HuH-7 (cell line): ENCODE results near the gene PRKAG1.

ENCODE experiments used
- DNase-seq: peaks from one replicate; pipeline ENCODE4 v3.0.0; 2011; ENCODE audit warnings: low spot score

PRKAG1 gene

GRCh38 chr12:49031573-49032161, 13.1 kb upstream of the PRKAG1 start:
- no peak for DNase-seq

GRCh38 chr12:49030714-49031572, 12.4 kb upstream of the PRKAG1 start:
- no peak for DNase-seq

- no peak for DNase-seq
Measured at GRCh38 chr12:49030119-49030518, 11.5 kb upstream of the PRKAG1 start.

- DNase-seq = no peak
Measured at GRCh38 chr12:49028666-49029275, 10.2 kb upstream of the PRKAG1 start.

GRCh38 chr12:49027846-49028555, 9.4 kb upstream of the PRKAG1 start:
- no peak for DNase-seq

- DNase-seq = no peak
Measured at GRCh38 chr12:49026678-49027480, 8.3 kb upstream of the PRKAG1 start.

- DNase-seq = no peak
Measured at GRCh38 chr12:49026101-49026500, 7.5 kb upstream of the PRKAG1 start.

- no peak for DNase-seq
Measured at GRCh38 chr12:49025463-49025862, 6.9 kb upstream of the PRKAG1 start.

GRCh38 chr12:49024543-49024942, 6.0 kb upstream of the PRKAG1 start:
- no peak for DNase-seq

GRCh38 chr12:49023812-49024211, 5.2 kb upstream of the PRKAG1 start:
- DNase-seq = no peak

GRCh38 chr12:49022558-49023178, 4.1 kb upstream of the PRKAG1 start:
- no peak for DNase-seq

GRCh38 chr12:49021292-49021915, 2.8 kb upstream of the PRKAG1 start:
- no peak for DNase-seq

- DNase-seq = no peak
Measured at GRCh38 chr12:49020441-49020840, 1.9 kb upstream of the PRKAG1 start.

GRCh38 chr12:49019443-49020324, 1.1 kb upstream of the PRKAG1 start:
- DNase-seq = peak; percentile 88

GRCh38 chr12:49019120-49019430, 499 bp upstream of the PRKAG1 start:
- DNase-seq = peak; percentile 48

- no peak for DNase-seq
Measured at GRCh38 chr12:49017891-49018260, 700 bp downstream of the PRKAG1 start.

- DNase-seq = no peak
Measured at GRCh38 chr12:49015196-49015595, 3.4 kb downstream of the PRKAG1 start.

GRCh38 chr12:49014547-49014946, 4.0 kb downstream of the PRKAG1 start:
- no peak for DNase-seq

- no peak for DNase-seq
Measured at GRCh38 chr12:49013428-49013827, 5.1 kb downstream of the PRKAG1 start.

- no peak for DNase-seq
Measured at GRCh38 chr12:49012739-49013138, 5.8 kb downstream of the PRKAG1 start.
